HG03139 (cell line): ENCODE measurements around the gene THAP4.

Source experiments
- ATAC-seq: cut with Tn5 transposase; IDR thresholded peaks from one replicate; pipeline ENCODE4 v1.9.1; 2021; ENCODE audit not compliant: unreplicated experiment

The THAP4 gene

GRCh38 chr2:241640165-241640795 lies 3.3 kb upstream of the THAP4 start:
- ATAC-seq, result no peak

DNA sequence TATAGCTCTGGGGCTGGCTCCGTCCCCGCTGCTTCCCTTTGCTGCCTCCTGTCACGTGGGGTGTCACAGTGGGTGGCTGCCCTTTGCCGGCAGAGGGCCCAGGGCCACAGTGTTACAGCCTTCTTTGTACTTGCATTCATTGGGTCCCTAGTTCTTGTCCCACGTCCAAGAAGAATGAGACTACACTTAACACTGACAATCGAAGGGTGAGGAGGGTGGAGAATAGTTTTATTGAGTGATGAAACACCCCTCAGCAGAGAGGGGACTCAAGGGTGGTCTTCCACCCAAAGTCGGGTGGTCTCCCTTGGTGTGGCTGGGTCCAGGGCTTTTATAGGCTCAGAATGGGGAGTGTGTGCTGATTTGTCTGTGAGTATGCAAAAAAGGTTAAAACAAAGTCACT lies 2.4 kb upstream of the THAP4 start:
- ATAC-seq, result no peak

GRCh38 chr2:241638940-241639339 lies 2.0 kb upstream of the THAP4 start:
- no peak for ATAC-seq

- peak; percentile 10 for ATAC-seq
These were observed 1.1 kb upstream of the THAP4 start for GRCh38 chr2:241637795-241638660.

- peak; percentile 23 for ATAC-seq
These were observed 558 bp downstream of the THAP4 start for GRCh38 chr2:241636182-241637017.

DNA sequence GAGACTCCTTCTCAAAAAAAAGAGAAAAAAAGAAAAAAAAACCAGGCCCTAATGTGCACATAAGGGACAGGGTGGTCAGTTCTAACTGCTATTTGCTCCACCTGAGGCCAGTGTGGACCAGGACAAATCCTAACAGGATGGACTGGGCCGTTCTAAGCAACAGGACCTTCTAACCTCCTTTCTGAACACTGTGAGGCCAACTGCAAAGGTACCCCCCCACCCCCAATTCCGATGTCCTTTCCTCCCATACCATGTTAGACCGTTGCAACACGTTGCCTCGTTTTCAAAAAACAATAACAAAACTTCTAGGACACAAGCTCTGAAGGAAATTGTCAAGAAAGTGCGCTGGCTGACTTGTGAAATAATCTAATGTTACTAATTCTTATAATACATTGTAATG lies 1.2 kb downstream of the THAP4 start:
- no peak for ATAC-seq

DNA sequence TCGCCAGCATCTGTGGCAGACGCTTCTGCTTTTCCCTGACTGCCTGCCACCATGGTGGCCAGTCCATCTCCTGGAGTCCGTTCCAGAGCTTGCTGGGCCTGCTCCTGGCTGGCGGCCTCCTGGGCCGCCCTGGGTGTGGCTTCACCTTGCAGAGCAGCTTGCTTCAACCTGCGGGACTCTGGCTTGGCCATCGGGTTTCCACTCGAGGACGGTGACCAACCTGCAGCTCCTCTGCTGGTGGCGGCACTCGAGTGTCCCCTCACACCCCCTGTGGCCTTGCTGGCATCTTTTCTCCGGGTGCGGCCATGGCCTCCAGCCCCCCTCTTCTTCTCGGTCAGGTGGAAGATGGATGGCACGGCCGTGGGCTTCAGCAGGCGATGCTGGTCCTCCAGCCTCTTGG lies 3.4 kb downstream of the THAP4 start:
- no peak for ATAC-seq

DNA sequence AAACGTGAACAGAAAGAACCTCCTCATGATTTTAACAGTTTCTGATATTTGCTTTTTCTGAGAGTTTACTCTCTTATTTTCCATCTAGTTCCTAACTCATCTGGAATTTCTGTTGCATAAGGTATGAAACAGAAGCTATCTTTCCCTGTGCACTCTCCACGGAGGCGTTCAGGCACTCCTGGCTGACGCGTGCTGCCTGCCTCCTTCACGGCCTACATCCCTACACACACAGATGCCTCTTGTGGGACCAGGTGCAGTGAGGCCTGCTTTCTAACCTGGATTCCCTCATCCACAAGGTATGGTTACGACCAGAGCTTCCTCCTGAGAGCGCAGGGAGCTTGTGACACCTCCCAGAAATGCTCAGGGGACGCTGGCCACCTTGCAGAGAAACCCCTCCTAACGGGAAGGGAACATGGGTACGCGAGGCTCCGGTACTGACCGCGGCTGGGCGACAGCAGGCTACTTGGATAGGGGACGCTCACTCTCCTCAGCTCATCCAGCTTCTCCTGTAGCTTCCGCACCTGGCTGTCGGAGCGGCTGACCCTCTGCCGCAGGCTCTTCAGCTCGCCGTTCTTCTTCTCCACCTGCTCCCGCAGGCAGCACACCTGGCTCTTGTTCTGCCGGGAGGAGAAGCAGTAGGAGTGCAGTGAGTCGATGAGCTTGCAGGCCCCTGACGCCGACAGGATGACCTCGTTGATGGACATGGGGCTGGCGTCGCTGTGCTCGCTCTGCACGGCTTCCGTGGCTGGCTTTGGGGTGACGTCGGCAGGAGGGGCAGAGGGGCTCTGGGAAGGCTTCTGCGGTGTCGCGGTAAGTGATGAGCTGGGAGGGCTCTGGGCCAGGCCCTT lies 4.3 kb downstream of the THAP4 start:
- no peak for ATAC-seq

DNA sequence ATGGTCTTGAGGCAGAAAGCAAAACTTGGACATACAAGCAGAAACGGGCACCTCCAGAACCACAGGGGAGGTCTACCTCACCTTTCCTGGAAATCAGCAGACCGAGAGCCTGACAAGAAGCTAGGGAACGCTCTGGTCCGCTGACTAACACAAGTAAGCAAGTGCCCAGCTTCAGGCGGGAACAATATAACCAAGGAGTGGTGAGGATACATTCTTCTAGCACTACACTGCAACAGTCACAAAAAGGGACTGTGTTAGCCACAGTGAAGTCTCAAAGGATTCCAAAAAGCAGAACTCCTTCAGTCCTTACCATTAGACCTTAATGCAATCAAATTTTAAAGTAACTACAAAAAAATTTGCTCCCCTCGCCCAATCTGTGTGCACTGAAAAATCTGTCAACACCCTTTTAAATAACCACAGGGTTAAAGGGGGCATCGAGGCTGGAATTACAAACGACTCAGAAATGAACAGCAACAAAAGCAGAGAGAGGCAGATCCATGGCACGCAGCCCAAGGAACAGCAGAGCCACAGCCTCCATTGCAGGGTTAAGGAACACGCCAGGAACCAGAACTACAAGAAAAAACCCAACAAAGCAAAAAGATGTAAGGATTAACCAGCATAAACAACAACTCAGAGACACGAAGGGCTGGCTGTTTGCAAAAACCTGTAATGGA lies 7.1 kb downstream of the THAP4 start:
- no peak for ATAC-seq

DNA sequence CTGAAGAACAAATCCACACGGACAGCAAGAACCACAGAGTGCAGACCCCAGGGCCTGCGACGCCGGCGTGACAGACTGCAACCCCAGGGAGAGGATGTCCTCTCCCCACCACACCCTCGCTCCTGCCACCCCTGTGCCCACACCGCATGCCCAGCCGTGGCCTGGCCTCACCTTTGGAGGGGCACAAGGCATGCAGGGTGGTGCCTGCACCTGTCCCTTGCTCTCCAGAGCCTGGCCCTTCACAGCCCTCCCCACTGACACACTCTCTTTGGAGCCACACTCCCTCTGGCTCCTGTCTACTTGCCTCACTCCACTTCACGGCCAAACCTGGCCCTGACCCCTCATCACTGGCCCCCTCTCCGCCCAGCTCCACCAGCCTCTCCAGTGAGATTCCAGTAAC lies 9.3 kb downstream of the THAP4 start:
- no peak for ATAC-seq

DNA sequence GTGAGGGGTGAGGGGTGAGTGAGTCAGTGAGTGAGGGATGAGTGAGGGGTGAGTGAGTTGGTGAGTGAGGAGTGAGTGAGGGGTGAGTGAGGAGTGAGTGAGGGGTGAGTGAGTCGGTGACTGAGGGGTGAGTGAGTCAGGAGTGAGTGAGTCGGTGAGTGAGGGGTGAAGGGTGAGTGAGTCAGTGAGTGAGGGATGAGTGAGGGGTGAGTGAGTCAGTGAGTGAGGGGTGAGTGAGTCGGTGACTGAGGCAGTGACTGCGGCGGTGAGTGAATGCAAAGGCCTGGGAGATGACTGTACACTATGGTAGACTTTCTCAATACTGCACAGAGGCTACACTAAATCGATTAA lies 16.6 kb downstream of the THAP4 start:
- no peak for ATAC-seq

DNA sequence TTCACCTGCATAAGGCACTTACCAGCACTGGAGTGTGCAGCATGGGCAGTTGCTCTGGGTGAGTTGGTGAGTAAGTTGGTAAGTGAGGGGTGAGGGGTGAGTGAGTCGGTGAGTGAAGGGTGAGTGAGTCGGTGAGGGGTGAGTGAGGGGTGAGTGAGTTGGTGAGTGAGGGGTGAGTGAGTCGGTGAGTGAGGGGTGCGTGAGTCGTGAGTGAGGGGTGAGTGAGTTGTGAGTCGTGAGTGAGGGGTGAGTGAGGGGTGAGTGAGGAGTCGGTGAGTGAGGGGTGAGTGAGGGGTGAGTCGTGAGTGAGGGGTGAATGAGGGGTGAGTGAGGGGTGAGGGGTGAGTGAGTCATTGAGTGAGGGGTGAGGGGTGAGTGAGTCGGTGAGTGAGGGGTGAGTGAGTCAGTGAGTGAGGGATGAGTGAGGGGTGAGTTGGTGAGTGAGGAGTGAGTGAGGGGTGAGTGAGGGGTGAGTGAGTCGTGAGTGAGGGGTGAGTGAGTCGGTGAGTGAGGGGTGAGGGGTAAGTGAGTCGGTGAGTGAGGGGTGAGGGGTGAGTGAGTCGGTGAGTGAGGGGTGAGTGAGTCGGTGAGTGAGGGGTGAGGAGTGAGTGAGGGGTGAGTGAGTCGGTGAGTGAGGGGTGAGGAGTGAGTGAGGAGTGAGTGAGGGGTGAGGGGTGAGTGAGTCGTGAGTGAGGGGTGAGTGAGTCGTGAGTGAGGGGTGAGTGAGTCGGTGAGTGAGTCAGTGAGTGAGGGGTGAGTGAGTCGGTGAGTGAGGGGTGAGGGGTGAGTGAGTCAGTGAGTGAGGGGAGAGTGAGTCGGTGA lies 17.1 kb downstream of the THAP4 start:
- ATAC-seq, result no peak

GRCh38 chr2:241618829-241619228 lies 18.1 kb downstream of the THAP4 start:
- no peak for ATAC-seq

DNA sequence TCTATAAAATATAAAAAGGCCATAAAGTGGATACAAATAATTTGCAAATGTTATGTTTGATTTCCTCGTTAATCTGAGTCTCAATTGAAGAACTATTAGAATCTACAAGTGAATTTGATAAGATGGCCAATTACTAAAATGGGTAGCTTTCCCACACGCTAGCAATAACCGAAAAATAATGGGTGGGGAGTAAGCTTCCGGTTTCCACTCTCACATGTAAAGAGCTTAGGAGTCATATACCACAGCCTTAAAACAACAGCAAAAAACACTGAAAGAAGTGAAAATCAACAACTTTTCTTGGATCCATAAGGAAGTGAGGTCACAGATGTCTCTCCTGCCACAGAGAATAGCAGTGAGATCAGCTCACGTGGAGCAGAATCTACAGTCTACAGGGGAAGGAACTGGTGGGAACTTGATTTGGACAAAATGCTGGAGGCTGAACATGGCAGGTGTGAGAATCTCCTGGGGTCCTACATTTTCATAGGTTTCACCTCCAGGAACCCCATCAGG lies 18.6 kb downstream of the THAP4 start:
- no peak for ATAC-seq

DNA sequence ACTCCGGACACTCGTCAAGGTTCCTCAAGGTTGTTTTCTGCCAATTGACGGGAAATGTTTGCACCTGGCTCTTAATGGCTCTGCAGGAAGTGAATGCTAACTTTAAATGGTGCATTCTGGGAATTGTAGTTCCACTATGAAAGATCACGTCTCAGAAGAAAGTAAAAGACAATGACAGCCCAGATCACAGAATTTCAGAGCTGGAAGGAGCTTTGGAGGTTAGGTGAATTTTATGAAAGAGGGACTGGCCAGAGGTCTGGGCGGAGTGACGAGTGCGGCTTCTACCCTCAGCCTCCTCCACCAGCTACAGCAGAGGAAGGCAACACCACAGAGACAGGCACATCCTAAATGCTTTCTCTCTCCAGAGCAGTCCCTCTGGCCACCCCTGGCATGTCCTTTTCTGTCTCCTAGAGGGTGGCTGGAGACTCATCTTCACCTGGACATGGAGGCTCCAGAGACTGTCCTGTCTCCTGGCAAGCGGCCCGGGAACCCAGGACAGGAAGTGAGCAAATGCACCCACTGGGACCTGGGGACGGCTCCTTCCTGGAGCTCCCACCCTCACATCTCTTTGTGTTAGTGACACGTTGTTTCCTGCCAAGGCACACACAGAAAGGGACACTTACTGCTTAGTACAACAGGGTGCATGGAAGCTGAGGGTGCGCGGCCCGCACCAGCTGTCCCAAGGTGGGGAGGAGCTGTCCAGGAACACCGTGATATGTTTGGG lies 19.4 kb downstream of the THAP4 start:
- ATAC-seq, result no peak

DNA sequence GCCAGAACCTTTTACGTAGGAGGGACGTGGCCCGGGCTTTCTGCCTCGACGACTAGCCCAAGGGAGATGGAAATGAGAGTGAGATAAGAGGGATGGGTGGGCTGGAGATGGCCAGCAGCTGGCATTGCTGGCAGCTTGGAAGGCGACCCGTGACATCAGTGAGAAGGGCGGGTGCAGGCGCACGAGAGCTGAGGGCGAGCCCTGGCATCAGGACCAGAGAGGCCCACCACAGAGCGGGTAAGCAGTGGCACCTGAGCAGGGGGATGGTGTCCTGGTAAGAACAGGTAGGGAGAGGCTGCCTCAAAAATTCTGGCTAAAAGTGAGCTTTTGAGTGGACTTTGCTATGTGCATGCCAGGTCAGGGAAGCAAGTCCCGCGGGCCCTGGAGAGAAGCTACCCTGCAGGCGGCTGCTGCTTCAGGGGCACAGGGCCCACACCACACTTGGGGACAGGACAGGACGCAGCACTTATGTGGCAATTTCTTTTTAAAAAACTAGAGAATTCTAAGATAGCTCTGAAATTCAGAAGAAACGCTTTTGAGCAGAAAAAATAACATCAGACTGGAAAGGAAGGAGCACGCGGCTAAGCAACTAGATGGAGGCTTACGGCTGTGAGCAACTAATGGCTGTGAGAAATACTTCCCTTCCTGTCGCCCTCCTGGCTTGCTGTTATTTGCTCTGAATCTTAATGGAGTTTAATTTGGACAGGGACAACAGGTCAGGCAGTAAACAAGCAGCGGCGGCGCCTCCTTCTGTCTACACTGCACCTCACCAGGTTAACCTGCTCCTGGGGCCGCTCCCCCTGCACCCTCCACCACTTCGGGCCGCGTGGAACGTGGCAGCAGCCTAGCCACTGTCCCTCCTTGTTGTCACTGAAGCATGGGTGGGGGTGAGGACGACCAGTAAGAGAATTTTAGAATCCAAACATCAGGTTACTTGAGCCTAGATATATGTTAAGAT lies 20.5 kb downstream of the THAP4 start:
- no peak for ATAC-seq

- no peak for ATAC-seq
These were observed 21.4 kb downstream of the THAP4 start for GRCh38 chr2:241615522-241616052.
